ENCODE measurements around the gene PHF2.

The PHF2 gene

DNA sequence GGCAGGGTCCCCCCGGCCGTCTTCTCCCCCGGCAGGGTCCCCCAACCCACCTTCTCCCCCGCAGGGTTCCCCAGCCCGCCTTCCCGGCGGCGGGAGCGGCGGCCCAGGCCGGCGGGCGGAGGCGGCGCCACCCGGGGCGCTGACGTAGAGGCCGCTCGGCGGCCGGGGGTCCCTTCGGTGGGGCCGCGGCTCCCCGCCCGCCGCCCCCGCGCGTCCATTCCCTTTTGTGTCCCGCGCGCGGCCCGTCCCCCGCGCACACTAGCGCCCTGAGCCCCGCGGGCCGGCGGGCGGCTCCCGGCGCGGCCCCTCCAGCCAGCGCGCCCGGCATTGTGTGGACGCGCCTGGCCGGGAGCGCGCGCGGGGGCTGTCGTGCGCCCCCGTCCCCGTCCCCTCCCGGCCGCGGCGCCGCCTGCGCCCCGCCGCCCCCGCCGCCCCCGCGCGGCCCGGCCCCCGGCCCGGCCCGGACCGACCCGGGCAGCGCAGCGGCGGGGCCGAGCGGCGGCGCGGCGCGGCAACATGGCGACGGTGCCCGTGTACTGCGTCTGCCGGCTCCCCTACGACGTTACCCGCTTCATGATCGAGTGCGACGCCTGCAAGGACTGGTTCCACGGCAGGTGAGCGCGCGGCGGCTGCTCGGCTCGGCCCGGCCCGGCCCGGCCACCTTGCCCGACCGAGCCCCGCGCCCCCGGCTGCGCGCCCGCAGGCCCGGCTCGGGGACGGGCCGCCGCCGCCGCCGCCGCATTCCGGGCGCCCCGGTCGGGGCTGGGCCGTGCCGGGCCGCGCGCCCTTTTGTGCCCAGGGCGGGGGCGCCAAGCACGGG is at the start of gene PHF2:
TSS of gene PHF2 (plus strand) at position 327 of the 820 bp plus-strand sequence. CDS start at position 517, 190 bp downstream.
- DNase-seq (ENCODE audit: low read depth in 2 of 2, low spot score in 1 of 2), result no peak

DNA sequence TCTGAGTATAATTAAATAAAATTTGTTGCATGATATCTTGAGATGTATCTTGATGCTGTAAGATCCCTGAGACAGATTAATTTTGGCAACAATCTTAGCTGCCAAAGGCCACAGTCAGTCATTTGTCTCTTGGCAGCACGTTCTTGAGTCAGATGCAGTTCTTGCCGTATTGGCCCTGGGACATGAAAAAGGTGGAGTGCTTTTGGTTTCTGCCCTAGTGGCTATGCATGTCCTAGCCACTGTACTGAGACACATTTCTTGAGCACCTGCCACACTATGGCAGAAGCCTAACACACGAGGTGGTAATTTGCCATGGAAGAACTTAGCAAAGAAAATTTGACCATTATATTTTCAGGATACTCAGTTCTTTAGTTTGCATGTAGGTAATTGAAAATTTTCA is 45.0 kb upstream of the PHF2 start:
- no peak for DNase-seq (ENCODE audit: low read depth in 2 of 2, low spot score in 1 of 2)

DNA sequence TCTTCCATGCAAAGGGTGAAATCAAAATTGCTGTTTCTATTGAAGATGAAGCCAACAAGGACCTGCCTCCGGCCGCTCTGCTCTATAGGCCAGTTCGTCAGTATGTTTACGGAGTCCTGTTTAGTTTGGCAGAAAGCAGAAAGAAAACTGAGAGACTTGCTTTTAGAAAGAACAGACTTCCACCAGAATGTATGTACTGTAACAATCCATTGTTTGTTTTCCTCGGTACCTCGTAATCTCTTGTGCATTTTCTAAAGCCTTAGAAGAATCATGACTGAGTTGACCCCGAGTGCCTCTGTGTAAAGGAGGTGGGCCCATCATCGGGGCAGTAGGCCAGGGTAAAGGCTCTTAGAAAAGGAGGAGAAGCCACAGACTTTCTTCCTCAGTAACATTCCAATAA is 44.2 kb upstream of the PHF2 start:
- DNase-seq (ENCODE audit: low read depth in 2 of 2, low spot score in 1 of 2), result no peak

DNA sequence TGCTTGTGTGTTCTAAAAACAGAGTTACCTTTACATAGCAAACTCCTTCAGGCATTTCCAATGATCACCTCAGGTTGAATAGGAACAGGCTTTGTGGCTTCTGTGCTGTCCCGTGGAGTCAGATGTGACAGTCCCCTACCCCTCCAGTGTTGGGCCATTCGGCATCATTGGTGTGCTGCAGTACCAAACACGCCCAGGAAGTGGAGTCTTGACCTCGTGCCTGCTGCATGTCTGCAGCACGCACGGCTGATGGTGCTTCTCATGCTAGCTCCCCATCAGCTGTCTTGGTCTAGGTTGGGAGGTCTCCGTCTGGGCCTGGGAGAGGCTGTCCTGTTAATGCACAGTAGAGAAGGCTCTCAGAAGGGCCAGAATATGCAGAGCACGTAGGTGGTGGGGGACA is 42.5 kb upstream of the PHF2 start:
- DNase-seq (ENCODE audit: low read depth in 2 of 2, low spot score in 1 of 2), result no peak

DNA sequence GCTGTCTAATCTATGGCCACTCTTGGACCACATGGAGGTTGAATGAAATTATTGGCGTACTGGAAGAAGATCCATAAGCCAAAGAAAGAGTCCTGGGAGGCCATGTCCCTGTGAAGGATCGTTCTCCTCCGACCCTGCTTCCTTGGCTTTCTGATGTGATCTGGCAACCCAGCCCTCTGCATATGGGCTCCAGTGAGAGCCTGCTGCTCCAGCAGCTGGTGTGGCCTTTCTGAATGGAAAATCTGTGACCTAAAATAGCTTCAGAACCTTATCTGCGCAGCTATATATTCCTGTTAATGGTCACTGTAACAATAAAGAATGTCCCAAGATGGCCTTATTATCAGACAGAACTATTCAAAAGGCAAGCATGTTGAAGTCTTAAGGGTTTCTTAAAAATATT is 40.2 kb upstream of the PHF2 start:
- no peak for DNase-seq (ENCODE audit: low read depth in 2 of 2, low spot score in 1 of 2)

DNA sequence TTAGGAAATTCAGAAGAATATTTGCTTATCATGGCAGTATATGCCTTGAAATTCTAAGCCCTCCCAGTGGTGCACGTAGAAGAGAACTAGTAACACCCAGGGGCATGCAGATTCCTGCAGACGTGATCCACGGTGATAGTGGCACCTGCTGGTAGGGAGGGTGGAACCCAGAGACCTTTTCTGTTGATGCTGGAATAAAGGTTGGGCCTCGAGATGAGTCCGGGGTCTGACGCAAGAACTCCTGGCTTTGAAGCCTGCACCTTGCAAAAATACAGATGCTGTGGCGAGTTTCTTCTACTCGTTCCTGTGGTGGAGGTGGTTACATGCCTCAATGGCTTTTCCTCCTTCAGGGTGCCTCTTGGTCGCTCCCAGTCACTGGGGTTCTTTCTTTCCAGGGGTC is 39.5 kb upstream of the PHF2 start:
- no peak for DNase-seq (ENCODE audit: low read depth in 2 of 2, low spot score in 1 of 2)

DNA sequence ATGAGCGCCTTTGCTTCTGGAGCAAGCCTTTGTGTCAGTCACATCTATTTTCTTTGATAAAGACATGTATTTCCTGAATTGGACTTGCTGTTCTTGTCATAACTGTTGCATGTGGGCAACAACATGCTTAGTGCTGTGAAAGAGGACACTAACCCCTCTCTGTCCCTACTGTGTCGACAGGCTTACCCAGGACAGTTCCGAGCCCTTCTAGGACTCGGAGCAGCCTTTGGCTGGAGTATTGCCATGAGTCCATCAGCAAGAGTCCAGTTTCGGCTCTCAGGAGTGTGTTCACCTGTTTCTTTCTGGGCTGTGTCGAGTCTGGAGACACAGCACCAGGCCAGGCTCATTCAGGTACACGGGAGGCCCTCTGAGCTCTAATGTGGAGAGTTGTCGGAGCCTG is 36.1 kb upstream of the PHF2 start:
- no peak for DNase-seq (ENCODE audit: low read depth in 2 of 2, low spot score in 1 of 2)

- no peak for DNase-seq (ENCODE audit: low read depth in 2 of 2, low spot score in 1 of 2)
Measured at GRCh38 chr9:93541005-93541404, 35.4 kb upstream of the PHF2 start.

DNA sequence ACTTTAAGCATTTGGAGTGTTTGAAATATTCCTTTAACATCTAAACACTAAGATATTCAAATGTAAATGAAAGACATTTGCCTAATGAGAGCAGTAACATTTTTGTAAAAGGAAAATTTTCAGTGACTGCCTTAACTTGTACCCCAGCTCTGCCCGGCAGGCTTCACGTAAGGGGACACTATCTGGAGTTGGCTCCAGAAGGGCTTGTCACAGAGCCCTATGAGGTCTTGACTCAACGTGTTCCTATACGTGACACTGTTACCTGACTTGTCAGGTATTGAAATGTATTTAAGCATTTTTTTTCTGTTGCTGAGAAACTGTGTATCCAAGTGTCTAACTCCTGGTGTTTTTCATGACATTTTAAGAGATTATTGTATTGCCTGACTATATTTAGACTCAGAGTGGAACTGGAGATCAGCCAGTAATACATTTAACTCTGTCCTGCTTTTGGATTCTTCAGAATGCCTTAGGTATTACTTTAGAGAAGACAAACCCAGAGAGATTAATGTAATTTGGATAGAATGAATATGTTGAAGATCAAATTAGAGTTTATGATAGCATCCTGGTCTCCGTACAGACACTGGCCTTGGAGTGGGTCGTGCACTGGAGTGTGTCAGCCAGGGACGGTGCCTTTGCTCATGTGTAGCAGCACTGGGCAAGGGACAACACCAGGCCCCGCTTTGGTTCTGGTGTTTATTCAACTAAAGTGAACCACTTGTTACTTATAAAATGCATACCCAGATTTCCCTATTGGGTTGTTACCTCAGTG is 34.6 kb upstream of the PHF2 start:
- DNase-seq (ENCODE audit: low read depth in 2 of 2, low spot score in 1 of 2), result no peak

GRCh38 chr9:93543117-93543516 is 33.3 kb upstream of the PHF2 start:
- no peak for DNase-seq (ENCODE audit: low read depth in 2 of 2, low spot score in 1 of 2)

- DNase-seq (ENCODE audit: low read depth in 2 of 2, low spot score in 1 of 2), result no peak
Measured at GRCh38 chr9:93546356-93546755, 30.0 kb upstream of the PHF2 start.

GRCh38 chr9:93549611-93550010 is 26.8 kb upstream of the PHF2 start:
- DNase-seq (ENCODE audit: low read depth in 2 of 2, low spot score in 1 of 2), result no peak

GRCh38 chr9:93552923-93553322 is 23.5 kb upstream of the PHF2 start:
- no peak for DNase-seq (ENCODE audit: low read depth in 2 of 2, low spot score in 1 of 2)

GRCh38 chr9:93555370-93555769 is 21.0 kb upstream of the PHF2 start:
- DNase-seq (ENCODE audit: low read depth in 2 of 2, low spot score in 1 of 2), result no peak

- DNase-seq (ENCODE audit: low read depth in 2 of 2, low spot score in 1 of 2), result no peak
Measured at GRCh38 chr9:93557366-93558137, 18.8 kb upstream of the PHF2 start.

DNA sequence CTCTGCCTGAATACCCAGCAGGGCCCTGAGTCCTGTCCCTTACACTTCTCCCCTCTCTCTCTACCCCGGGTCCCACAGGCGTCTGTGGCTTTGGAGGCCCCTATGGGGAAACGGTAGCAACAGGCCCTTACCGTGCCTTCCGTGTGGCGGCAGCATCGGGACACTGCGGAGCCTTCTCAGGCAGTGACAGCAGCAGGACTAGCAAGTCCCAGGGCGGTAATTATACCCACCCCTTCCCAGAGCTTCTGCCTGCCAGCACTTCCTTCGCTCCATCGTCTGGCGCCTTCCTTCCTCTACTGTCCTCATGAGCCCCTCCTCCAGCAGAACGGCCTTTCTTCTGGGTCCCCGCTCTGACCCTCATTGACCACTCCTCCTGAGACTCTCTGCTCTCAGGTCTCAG is 17.9 kb upstream of the PHF2 start:
- no peak for DNase-seq (ENCODE audit: low read depth in 2 of 2, low spot score in 1 of 2)

DNA sequence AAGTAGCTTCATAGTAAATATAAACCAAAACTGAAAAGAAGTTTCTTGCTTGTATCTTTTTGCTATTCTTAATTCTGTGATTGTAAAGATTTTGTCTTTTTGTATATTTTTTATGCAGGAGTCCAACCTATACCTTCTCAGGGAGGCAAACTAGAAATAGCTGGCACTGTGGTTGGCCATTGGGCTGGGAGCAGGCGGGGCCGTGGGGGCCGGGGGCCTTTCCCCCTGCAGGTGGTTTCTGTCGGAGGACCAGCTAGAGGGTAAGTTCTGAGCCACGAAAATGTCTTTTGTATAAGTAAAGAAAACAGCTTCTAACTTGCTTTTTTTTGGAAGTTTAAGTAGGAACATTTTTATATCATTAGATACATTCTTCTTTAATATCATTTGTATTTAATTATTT is 15.4 kb upstream of the PHF2 start:
- DNase-seq (ENCODE audit: low read depth in 2 of 2, low spot score in 1 of 2), result no peak

DNA sequence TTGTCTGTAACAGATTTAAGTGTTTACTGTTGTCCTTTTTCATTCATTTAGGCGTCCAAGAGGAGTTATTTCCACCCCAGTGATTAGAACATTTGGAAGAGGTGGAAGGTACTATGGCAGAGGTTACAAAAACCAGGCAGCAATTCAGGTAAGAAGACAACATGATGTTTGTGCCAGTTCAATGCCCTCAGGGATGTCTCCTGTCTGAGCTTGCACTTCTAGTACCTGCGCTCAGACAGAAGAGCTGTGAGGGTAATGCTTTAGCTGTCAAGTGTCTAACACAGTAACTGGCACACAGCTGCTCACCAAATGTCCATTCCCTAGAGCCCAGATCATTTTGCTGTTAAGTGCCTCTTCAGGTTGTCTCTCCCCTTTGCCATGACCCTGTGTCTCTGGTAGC is 14.2 kb upstream of the PHF2 start:
- no peak for DNase-seq (ENCODE audit: low read depth in 2 of 2, low spot score in 1 of 2)

DNA sequence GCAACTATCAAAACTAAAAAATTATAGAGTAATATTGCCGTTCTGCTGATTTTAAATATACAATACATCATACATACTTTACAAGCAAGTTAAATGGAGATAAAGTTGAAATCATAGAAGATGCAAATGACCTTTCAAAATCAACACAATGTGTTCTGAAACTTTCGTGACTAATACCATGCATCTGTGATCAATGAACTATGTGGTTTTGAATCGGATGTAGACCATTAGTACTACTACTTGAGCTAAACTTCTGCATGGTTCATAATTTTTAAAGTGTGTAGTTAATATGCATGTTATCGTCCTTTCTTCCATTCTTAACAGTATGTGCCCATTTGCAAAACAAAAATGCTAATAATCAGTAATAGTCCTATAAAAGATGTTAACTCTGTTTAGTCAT is 11.3 kb upstream of the PHF2 start:
- DNase-seq (ENCODE audit: low read depth in 2 of 2, low spot score in 1 of 2), result no peak

GRCh38 chr9:93566408-93567270 is 9.7 kb upstream of the PHF2 start:
- DNase-seq (ENCODE audit: low read depth in 2 of 2, low spot score in 1 of 2), result peak; percentile 97 to 98
